Right forelimb (tissue), 1 donor: ENCODE results near the gene TPO.
"Not testable (repeated sequence)": the region's sequence is repeated elsewhere in the genome, so short reads cannot be mapped to it uniquely, and the experiment has no call there.

Source experiments
- DNase-seq: peaks from one replicate; pipeline ENCODE4 v3.0.0-alpha.2; 2018

TPO gene

GRCh38 chr2:1486670-1487069, 73.4 kb downstream of the TPO start:
- DNase-seq, result no peak

- DNase-seq, result no peak
Observed at GRCh38 chr2:1487758-1488157, 74.5 kb downstream of the TPO start.

- DNase-seq, result no peak
Observed at GRCh38 chr2:1488181-1488671, 75.0 kb downstream of the TPO start.

GRCh38 chr2:1488851-1489250, 75.6 kb downstream of the TPO start:
- peak; percentile 16 for DNase-seq

- DNase-seq, result peak; percentile 12
Observed at GRCh38 chr2:1489486-1489885, 76.2 kb downstream of the TPO start.

- DNase-seq, result not testable (repeated sequence)
Observed at GRCh38 chr2:1490381-1490780, 77.1 kb downstream of the TPO start.

GRCh38 chr2:1491751-1492150, 78.5 kb downstream of the TPO start:
- DNase-seq, result no peak

GRCh38 chr2:1492231-1492630, 79.0 kb downstream of the TPO start:
- not testable (repeated sequence) for DNase-seq

GRCh38 chr2:1492711-1493430, 79.6 kb downstream of the TPO start:
- DNase-seq, result peak; percentile 26

GRCh38 chr2:1493431-1494126, 80.3 kb downstream of the TPO start:
- peak; percentile 16 for DNase-seq

GRCh38 chr2:1494257-1494656, 81.0 kb downstream of the TPO start:
- DNase-seq, result peak; percentile 24

- DNase-seq, result peak; percentile 10
Observed at GRCh38 chr2:1494906-1495305, 81.6 kb downstream of the TPO start.

GRCh38 chr2:1495676-1496358, 82.6 kb downstream of the TPO start:
- DNase-seq, result peak; percentile 31

GRCh38 chr2:1496359-1496821, 83.1 kb downstream of the TPO start:
- DNase-seq, result no peak

- peak; percentile 19 for DNase-seq
Observed at GRCh38 chr2:1497122-1497611, 83.9 kb downstream of the TPO start.

- no peak for DNase-seq
Observed at GRCh38 chr2:1498176-1498575, 84.9 kb downstream of the TPO start.

GRCh38 chr2:1499033-1499795, 86.0 kb downstream of the TPO start:
- DNase-seq, result no peak

GRCh38 chr2:1501038-1501851, 88.0 kb downstream of the TPO start:
- no peak for DNase-seq

GRCh38 chr2:1501991-1502390, 88.7 kb downstream of the TPO start:
- no peak for DNase-seq

- DNase-seq, result no peak
Observed at GRCh38 chr2:1502891-1503304, 89.6 kb downstream of the TPO start.

GRCh38 chr2:1503471-1504310, 90.4 kb downstream of the TPO start:
- no peak for DNase-seq
